ENCODE data around the gene CELF1. TPM values are rescaled to one million over a fixed set of nuclear protein-coding genes. Genes with fewer than 3 reads are reported as not detected.

Gene CELF1
- total and polyA plus RNA-seq, 2 of the 4 experiments (the other 2 are of a cell fraction), result 63.3 to 135 TPM

GRCh38 chr11:47461876-47462275 lies 91.1 kb downstream of the CELF1 start:
- Histone ChIP-seq H3K9me1 (ENCODE audit: insufficient read depth, low read length) (peaks cover 9% of the 10 kb centered on the region), H3K4me3 (ENCODE audit: insufficient read depth, low read depth, low read length) (no peak overlapping the region), H3K27me3 (ENCODE audit: control insufficient read depth, insufficient read depth, low read length) (no peaks in the 10 kb centered on the region), H4K8ac (ENCODE audit: low read depth in 2 of 2, low read length in 2 of 2) (no peak overlapping the region), H3K4me2 (ENCODE audit: low read depth, low read length) (no peak overlapping the region), H2AFZ (replicated peaks; ENCODE audit: low read length, poor library complexity) (no peak overlapping the region), H4K20me1 (ENCODE audit: insufficient read depth, low read length) (peaks cover 7% of the 10 kb centered on the region), H3K56ac (ENCODE audit: extremely low read depth, insufficient read depth, low read length) (no peak overlapping the region), H4K91ac (ENCODE audit: insufficient read depth, low read depth, low read length) (no peak overlapping the region), H2BK20ac (ENCODE audit: low read depth, low read length) (no peak overlapping the region), H3K18ac (ENCODE audit: low read depth, low read length) (no peak overlapping the region), H2BK120ac (ENCODE audit: low read depth, low read length) (no peak overlapping the region), H3K23ac (ENCODE audit: low read depth, low read length) (no peak overlapping the region), H3K9me3 (ENCODE audit: control insufficient read depth, insufficient read depth, low read length) (no peaks in the 10 kb centered on the region), H3K27ac (ENCODE audit: insufficient read depth, low read length) (no peak overlapping the region), H3K14ac (replicated peaks; ENCODE audit: low read depth, low read length) (no peak overlapping the region), H3K9ac (ENCODE audit: low read depth, low read length) (no peak overlapping the region), H3K36me3 (ENCODE audit: control insufficient read depth, insufficient read depth, low read length) (peaks cover 17% of the 10 kb centered on the region), H3K79me1 (ENCODE audit: low read depth in 1 of 2, low read length in 2 of 2) (peaks cover 24 to 51% of the 10 kb centered on the region in 2 experiments), H2AK9ac (replicated peaks; ENCODE audit: low read depth, low read length, poor library complexity) (no peak overlapping the region), H2AK5ac (ENCODE audit: low read depth, low read length) (no peak overlapping the region), H2BK5ac (ENCODE audit: low read depth, low read length, poor library complexity, severe bottlenecking) (no peak overlapping the region), H2BK15ac (ENCODE audit: low read depth, low read length) (no peak overlapping the region), H4K5ac (ENCODE audit: low read depth, low read length) (no peak overlapping the region), H3K4ac (ENCODE audit: low read depth, low read length) (no peak overlapping the region), H3K4me1 (ENCODE audit: control insufficient read depth, insufficient read depth, low read length) (peaks cover 3% of the 10 kb centered on the region)
- no TSS peak for BruUV-seq (replicated peaks)
- dilution Hi-C loops (cut with HindIII; ENCODE audit: low sequenced_read_pairs, unreplicated experiment) (no loop called here), in situ Hi-C loops (cut with MboI; ENCODE audit: low sequenced_read_pairs) (no loop called here), intact Hi-C loops (cut with micrococcal nuclease) (no loop called here)
- TF ChIP-seq USF2 (IDR thresholded peaks at IDR 0.05; ENCODE audit: low read depth, low read length) (no peak), RCOR1 (IDR thresholded peaks at IDR 0.05; ENCODE audit: insufficient replicate concordance, low read length) (no peak), CHD1 (IDR thresholded peaks at IDR 0.05; ENCODE audit: low read depth, low read length) (no peak)
- ChIA-PET POLR2A (ENCODE audit: unreplicated experiment) (no interaction called here), CTCF (interaction anchor here (1.2 kb wide), 1 partner anchor 155 kb away, joined by 4 read pairs; no protein-coding TSS in a partner anchor)
- ATAC-seq (ENCODE audit: low read depth) (no peak), DNase-seq (no peak)
- 94% methylated on average over 2 of the region's 7 CpGs; no CpG with 5 or more reads in 1 of the 2 experiments for WGBS, 2 experiments (ENCODE audit: extremely low coverage in 2 of 2, insufficient read length in 1 of 2)

All from IMR-90 (cell line).